ENCODE measurements around the gene TNRC18. TPM values are rescaled to one million over a fixed set of nuclear protein-coding genes. Genes with fewer than 3 reads are reported as not detected.
A peak's percentile ranks its signal among the peaks of the same experiment; 100 is the strongest.

The TNRC18 gene
- total and polyA plus RNA-seq, 2 of the 8 experiments (the other 6 are each of a cell fraction or from before 2014, with no cell fraction given), result 1.7 to 8.6 TPM

DNA sequence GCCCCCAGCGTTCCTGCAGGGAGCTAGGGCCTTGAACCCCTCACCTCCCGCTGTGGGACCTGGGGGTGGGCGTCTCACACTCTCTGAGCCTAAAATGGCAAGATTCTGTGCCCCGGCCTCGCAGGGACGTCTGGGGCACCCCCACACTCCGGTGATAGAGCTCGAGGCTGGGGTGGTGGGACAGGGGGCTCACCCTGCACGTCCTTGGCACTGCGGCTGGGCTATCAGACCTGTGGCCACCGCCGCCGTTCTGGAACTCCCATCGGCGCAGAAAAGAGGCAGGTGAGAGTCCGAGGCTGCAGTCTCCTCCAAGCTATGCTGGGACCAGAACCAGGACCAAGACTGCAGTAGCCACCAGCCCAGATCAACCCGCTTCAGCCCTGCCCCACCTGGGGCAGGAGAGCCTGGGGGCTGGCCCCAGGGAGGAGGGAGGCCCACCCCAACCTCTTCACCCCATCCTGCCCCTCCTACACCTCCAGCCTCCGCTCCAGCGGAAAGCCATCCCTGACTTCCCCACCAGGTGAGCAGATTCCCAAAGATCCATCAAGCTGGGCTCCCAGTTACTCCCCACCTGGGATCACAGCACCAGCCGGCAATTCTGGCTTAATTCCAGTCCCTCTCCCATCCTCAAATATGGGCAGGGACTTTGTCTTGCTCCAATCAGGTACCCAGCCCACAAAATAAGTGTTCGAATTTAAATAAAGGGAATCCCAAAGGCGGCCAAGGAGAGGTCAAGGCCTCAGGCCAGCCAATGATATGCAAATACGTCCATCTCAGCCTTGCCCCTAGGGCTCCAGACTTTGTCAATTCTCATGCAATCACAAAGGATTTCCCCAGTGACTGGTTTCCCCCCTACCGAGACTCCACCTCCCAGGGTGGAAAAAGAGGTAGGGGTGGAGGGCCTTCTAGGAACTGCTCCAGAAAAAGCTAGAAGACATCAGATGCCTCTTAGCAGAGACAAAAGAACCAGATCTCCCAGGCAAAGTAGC is 16.4 kb downstream of the TNRC18 start (continued):
- TF ChIP-seq, protein P1, sequence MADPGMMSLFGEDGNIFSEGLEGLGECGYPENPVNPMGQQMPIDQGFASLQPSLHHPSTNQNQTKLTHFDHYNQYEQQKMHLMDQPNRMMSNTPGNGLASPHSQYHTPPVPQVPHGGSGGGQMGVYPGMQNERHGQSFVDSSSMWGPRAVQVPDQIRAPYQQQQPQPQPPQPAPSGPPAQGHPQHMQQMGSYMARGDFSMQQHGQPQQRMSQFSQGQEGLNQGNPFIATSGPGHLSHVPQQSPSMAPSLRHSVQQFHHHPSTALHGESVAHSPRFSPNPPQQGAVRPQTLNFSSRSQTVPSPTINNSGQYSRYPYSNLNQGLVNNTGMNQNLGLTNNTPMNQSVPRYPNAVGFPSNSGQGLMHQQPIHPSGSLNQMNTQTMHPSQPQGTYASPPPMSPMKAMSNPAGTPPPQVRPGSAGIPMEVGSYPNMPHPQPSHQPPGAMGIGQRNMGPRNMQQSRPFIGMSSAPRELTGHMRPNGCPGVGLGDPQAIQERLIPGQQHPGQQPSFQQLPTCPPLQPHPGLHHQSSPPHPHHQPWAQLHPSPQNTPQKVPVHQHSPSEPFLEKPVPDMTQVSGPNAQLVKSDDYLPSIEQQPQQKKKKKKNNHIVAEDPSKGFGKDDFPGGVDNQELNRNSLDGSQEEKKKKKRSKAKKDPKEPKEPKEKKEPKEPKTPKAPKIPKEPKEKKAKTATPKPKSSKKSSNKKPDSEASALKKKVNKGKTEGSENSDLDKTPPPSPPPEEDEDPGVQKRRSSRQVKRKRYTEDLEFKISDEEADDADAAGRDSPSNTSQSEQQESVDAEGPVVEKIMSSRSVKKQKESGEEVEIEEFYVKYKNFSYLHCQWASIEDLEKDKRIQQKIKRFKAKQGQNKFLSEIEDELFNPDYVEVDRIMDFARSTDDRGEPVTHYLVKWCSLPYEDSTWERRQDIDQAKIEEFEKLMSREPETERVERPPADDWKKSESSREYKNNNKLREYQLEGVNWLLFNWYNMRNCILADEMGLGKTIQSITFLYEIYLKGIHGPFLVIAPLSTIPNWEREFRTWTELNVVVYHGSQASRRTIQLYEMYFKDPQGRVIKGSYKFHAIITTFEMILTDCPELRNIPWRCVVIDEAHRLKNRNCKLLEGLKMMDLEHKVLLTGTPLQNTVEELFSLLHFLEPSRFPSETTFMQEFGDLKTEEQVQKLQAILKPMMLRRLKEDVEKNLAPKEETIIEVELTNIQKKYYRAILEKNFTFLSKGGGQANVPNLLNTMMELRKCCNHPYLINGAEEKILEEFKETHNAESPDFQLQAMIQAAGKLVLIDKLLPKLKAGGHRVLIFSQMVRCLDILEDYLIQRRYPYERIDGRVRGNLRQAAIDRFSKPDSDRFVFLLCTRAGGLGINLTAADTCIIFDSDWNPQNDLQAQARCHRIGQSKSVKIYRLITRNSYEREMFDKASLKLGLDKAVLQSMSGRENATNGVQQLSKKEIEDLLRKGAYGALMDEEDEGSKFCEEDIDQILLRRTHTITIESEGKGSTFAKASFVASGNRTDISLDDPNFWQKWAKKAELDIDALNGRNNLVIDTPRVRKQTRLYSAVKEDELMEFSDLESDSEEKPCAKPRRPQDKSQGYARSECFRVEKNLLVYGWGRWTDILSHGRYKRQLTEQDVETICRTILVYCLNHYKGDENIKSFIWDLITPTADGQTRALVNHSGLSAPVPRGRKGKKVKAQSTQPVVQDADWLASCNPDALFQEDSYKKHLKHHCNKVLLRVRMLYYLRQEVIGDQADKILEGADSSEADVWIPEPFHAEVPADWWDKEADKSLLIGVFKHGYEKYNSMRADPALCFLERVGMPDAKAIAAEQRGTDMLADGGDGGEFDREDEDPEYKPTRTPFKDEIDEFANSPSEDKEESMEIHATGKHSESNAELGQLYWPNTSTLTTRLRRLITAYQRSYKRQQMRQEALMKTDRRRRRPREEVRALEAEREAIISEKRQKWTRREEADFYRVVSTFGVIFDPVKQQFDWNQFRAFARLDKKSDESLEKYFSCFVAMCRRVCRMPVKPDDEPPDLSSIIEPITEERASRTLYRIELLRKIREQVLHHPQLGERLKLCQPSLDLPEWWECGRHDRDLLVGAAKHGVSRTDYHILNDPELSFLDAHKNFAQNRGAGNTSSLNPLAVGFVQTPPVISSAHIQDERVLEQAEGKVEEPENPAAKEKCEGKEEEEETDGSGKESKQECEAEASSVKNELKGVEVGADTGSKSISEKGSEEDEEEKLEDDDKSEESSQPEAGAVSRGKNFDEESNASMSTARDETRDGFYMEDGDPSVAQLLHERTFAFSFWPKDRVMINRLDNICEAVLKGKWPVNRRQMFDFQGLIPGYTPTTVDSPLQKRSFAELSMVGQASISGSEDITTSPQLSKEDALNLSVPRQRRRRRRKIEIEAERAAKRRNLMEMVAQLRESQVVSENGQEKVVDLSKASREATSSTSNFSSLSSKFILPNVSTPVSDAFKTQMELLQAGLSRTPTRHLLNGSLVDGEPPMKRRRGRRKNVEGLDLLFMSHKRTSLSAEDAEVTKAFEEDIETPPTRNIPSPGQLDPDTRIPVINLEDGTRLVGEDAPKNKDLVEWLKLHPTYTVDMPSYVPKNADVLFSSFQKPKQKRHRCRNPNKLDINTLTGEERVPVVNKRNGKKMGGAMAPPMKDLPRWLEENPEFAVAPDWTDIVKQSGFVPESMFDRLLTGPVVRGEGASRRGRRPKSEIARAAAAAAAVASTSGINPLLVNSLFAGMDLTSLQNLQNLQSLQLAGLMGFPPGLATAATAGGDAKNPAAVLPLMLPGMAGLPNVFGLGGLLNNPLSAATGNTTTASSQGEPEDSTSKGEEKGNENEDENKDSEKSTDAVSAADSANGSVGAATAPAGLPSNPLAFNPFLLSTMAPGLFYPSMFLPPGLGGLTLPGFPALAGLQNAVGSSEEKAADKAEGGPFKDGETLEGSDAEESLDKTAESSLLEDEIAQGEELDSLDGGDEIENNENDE (IDR thresholded peaks at IDR 0.05; ENCODE audit: insufficient replicate concordance, low read length), result peak; percentile 21
- TF ChIP-seq BCL11A (IDR thresholded peaks at IDR 0.05; ENCODE audit: low read depth in 2 of 2, low read length in 2 of 2), result no peak
- peak; percentile 31 for TF ChIP-seq ASH2L (IDR thresholded peaks at IDR 0.05; ENCODE audit: low read length)
- peak; percentile 28 to 49; a peak in 2 of 4 replicates for TF ChIP-seq HDAC2 (IDR thresholded peaks at IDR 0.05; ENCODE audit: borderline replicate concordance in 1 of 2, low read depth in 2 of 2, low read length in 2 of 2)
- 0 out of 2 replicates have a peak, but pooled peaks have one; percentile 6 for TF ChIP-seq KDM1A (IDR thresholded peaks at IDR 0.05; ENCODE audit: borderline replicate concordance, low read length)
